ENCODE data around the gene CD28.

CD28 gene

DNA sequence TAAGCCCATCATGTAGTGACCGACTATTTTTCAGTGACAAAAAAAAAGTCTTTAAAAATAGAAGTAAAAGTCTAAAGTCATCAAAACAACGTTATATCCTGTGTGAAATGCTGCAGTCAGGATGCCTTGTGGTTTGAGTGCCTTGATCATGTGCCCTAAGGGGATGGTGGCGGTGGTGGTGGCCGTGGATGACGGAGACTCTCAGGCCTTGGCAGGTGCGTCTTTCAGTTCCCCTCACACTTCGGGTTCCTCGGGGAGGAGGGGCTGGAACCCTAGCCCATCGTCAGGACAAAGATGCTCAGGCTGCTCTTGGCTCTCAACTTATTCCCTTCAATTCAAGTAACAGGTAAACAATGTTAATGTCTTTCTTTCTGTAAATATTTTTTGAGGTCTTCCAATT lies at the start of gene CD28:
Gene CD28, plus strand, starts transcription at position 237 of the 400 bp plus-strand sequence. Its CDS starts 58 bp downstream, at position 295.
- no peak for DNase-seq (ENCODE audit: low read depth)

DNA sequence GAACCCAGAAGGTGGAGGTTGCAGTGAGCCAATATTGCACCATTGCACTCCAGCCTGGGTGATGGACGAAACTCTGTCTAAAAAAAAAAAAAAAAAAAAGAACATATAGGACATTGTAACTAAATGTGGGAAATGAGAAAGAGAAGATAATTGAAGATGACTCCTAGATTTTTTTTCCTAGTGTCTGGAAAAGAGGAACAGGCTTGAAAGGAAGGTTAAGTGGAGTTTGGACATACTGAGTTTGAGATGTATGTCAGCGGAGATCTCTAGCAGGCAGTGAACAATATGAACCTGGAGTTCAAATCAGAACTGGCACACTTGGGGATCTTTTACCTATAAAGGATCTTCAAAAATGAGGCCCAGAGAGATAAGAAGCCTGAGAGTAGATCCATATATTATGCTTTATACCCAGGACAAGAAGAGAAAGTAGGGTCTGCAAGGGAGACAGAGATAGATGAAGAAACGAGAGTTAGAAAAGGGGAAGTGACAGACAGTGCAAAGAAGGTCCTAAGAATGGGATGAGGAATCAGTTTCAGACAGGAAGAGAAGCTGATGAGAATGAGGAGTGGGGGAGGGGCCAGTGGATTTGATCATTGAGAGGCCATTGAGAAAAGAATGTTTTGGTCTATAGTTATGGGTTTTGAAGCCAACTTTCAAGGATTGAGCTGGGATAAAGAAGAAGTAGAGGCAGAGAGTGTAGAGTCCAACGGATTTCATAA lies 46.9 kb upstream of the CD28 start:
- no peak for DNase-seq (ENCODE audit: low read depth)

DNA sequence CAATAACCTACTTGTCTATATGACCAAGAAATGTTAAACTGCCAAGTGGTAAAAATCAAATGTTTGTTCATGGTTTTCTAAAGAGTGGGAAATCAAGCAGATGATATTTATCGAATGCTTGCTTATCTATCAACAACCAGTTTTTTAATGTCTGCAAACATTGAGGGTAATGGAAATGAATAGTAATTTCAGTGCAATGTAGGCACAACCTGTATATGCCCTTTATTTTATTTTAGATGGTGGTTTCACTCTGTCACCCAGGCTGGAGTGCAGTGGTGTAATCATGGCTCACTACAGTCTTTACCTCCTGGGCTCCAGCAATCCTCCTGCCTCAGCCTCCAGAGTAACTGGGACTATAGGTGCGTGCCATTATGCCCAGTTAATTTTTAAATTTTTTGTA lies 46.0 kb upstream of the CD28 start:
- DNase-seq (ENCODE audit: low read depth), result no peak

DNA sequence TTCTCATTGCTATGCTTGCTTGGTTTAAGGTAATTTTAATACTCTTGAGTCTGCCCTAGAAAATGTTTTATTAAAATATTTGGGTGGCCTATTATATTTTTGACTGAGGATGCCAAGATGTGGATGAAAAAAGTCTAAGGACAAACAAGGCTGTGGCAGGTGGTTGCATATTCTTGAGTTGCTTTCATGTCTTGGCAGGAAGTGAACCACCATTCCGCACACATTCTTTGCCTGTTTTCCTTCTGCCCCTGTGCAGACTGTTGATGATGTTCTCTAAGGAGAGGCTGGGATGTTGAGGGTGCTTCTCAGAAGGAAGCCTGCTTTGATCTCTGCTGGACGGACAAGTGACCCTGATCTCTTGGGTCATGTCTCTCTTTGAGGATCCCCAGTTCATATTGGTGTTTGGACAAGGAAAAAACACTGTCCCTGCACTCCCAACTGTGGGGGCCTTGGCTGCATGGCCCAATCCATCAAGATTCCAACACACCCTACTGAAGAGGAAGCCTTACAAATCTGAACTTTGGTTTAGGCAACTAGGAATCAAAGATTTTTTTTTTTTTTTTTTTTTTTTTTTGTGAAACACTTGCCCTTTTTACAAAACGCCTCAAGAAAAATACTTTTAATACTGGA lies 45.0 kb upstream of the CD28 start:
- no peak for DNase-seq (ENCODE audit: low read depth)

DNA sequence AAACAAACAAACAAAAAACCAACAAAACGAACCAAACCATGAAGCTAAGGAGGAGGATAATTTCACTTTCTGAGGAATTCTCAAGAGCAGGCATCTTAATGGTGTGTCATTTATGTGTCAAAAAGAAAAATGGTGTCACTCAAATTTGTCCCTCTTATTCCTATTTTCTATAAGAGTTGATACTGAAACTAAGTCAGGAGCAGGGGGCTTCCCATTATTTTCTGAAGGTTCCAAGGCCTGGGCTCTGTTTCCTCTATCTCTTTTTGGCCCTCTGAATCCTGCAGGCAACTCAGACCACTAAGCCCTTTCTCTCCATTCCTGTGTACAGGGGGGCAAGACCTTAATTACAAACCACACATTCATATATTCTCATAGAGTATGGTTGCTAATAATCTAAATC lies 44.0 kb upstream of the CD28 start:
- no peak for DNase-seq (ENCODE audit: low read depth)

DNA sequence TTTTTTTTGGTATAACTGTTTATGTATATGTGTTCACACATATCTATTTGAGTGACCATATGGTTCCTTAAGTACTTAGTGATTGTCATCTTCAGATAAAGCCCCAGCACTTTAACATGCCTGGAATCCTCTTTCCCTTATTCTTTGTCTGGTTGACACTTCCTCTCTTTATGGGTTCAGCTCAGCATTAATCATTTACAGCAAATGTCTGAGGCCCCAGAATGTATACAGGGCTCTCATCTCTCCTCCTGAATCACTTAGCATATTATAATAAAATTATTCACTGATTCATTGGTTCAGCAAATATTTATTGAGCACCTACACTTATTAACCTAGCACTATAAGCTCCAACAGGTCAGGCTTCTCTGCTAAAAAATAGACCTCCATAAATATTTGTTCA lies 43.5 kb upstream of the CD28 start:
- DNase-seq (ENCODE audit: low read depth), result no peak

DNA sequence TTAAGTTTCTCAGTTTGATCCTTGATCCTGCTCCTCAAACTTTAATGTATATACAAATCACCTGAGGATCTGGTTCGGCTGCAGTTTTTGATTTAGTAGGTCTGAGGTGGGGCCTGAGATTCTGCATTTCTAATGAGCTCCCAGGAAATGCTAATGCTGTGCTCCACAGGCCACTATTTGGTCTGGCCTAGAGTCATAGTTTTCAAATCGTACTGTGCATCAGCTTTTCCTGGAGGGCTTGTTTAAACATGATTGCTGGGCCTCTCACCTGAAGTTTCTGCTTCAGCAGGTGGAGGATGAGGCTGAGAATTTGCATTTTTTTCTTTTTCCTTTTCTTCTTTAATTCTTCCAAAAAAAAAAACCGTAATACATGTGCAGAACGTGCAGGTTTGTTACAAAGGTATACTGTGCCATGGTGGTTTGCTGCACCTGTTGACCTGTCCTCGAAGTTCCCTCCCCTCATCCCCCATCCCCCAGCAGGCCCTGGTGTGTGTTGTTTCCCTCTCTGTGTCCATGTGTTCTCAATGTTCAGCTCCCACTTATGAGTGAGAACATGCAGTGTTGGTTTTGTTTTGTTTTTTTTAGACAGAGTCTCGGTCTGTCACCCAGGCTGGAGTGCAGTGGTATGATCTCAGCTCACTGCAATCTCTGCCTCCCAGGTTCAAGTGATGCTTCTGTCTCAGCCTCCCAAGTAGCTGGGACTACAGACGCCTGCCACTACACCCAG lies 42.2 kb upstream of the CD28 start:
- no peak for DNase-seq (ENCODE audit: low read depth)

DNA sequence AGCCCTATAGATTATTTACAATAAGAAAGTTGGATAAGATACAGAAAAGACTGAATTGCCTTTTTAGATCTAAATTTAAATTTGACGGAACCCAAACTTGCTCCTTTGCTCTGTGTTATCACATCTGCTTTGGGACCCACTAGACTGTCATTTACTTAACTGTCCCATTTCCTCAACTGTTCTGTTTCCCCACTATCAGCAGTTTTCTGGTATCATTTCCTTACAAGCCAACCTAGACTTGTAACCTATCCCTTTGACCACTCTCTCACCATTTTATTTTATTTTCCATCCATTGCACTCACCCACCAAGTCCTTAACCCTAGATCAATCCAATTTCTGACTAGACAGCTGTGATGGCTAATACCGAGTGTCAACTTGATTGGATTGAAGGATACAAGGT lies 38.6 kb upstream of the CD28 start:
- no peak for DNase-seq (ENCODE audit: low read depth)

DNA sequence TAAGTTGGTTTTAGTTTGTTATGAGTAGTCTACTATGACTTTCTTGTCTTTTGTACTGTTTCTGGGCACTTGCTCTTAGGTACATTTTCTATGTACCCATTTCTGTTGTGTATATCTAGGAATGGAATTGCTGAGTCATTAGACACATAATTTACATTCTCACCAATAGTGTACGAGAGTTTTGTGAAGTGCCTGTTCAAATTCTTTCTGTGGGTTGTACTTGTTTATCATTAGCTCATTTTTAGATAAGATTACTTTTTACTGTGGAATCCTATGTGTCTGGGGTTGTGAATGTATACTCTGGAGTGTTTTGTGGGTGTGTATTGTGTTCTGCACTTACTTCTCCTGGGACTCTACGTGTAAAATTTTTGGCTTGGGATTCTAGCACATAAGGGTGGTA lies 36.6 kb upstream of the CD28 start:
- no peak for DNase-seq (ENCODE audit: low read depth)

DNA sequence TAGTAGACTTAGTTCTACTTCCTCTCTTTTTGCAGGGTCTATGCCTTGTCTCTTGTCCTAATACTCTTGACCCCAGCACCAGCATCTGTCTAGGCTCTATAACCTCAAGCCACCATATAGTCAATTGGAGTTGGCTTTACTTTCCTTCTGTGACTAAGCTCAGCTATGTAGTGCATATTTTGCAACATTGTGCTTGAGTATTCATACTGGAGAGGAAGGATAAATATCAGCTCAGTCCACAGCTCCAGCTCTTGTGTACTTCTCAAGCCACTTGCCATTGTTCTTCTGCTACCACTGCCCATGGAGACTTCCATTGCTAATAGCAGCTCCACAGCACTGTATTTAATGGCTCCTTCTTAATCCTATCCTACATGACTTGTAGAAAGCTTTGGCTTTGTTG lies 35.5 kb upstream of the CD28 start:
- DNase-seq (ENCODE audit: low read depth), result no peak

DNA sequence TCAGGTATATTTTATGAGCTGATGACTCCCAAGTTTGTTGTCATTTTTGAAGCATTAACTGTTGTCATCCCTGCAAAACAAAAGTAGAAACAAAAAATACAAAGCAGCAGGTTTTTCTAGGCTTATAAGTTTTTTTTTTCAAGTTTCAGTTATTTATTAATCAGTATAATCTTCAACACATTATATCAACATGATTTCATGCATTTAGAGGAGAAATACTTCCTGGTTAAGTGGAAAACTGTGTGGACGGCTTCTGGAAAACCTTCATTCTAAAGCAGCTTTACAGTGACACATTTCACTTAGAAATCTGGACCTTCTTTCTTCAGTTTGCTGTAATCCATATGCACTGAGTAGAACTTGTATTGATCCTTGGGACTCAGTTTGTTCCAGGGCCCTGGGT lies 34.6 kb upstream of the CD28 start:
- no peak for DNase-seq (ENCODE audit: low read depth)

DNA sequence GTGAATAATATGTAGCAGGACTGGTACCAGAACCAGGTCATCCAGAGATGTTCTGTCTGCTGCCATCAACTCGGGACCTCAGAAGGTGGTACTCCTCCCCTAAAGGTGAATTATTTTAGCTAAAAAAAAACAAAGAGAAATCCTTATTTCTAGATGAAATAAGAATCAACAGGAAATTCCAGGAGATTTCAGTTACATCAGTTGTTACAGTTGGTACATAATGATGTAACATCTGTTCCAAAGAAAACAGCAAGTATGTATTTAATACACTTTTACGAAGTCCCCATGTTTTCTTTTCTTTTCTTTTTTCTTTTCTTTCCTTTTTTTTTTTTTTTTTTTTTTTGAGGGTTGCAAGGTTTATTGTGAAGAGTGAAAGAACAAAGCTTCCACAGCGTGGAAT lies 33.6 kb upstream of the CD28 start:
- no peak for DNase-seq (ENCODE audit: low read depth)

DNA sequence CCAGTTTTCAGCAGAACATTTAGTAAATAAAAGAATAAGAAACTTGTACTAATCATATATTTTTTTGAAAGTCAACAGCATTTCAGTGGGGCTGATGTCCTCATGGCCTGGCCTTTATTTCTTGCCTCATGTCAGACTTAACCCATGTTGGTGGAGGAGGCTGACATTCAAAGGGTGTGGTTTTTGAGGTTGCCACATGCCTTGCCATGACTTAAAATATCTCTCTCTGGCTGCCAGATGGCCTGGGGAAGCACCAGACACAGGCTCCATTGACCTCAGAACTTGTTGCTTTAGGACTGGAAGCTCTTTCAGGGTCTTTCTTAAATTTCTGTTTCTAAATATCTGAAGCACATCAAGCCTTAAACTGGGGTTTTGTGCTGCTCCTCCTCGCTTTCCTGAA lies 32.5 kb upstream of the CD28 start:
- no peak for DNase-seq (ENCODE audit: low read depth)

DNA sequence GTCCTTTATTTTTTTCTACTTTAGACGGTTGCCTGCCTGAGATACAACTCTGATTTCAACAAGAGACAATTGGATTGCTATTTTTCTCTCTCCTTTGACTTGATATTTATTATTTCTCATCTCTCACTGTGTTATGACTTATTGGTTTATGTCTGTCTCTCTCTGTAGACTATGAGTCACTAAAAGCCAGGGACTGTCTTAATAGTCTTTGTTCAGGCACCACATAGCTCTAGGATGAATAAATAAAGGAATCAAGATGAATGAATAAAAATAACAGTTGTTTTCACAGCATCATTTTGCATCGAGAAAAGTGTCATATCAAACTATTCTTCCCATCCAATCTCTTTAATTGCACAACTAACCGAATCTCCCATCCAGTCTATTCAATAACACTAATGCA lies 31.4 kb upstream of the CD28 start:
- no peak for DNase-seq (ENCODE audit: low read depth)

DNA sequence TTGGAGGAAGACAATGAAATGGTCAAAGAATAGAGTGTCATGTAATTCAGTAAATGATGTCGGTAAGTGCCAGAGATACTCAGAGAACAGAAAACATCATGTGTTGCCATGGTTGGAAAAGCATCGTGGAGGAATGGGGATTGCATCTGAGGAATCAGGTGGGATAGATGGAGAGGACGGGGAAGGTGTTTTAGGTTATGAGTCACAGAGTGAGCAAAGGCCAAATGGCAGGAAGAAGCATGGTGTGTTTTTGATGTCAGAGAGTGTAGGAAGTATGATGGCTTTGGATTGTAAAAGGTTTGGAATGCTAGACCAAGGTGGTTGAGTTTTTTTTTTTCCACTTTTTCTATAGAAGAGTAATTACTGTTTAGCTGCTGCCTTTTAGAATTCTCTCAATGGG lies 27.5 kb upstream of the CD28 start:
- no peak for DNase-seq (ENCODE audit: low read depth)

DNA sequence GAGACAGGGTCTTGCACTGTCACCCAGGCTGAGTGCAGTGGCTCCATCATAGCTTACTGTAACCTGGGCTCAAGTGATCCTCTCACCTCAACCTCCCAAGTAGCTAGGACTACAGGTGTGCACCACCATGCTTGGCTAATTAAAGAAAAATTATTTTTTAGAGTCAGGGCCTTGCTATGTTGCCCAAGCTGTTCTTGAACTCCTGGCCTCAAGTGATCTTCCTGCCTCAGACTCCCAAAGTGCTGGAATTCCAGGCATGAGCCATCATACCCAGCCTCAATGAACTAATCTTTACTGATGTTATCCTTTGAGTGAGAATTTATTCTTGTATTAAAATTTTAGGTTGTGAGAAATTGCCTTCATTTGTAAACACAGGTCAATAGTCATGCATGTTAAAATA lies 27.0 kb upstream of the CD28 start:
- DNase-seq (ENCODE audit: low read depth), result no peak

DNA sequence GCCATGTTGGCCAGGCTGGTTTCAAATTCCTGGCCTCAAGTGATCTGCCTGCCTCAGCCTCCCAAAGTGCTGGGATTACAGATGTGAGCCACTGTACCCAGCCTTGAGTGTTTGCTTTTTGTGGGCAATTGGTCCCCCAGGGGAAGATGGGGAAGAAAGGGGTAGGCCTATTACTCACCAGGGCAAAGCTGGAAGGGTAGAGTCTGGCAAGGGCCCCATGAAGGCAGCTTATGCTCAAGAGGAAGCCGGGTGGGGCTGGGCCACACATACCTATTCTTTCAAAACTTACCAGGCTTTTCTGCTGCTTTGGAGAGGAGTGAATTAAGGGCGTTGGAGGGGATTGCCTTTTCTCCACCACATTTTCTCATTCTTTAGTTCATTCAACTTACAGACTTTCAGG lies 24.5 kb upstream of the CD28 start:
- no peak for DNase-seq (ENCODE audit: low read depth)

DNA sequence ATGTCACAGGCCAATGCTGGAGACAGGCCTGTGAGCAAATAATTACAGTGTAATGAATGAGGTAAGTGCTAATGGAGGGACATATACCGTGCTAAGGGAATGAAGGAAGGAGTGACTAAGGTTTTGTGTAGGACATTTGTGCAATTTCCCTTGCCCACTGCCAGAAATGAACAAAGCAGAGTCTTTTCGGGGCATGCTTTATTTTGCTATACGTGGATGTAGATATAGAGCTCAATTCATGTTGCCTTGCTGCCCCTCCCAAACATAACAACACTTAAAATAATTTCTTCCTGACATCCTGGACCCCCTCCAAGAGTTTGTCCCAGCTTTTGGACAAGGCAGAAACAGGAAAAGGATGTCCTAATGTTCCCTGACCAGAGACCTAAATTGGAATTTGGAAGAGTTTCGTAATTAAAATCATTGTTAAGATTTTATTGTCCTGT lies 23.7 kb upstream of the CD28 start:
- no peak for DNase-seq (ENCODE audit: low read depth)

DNA sequence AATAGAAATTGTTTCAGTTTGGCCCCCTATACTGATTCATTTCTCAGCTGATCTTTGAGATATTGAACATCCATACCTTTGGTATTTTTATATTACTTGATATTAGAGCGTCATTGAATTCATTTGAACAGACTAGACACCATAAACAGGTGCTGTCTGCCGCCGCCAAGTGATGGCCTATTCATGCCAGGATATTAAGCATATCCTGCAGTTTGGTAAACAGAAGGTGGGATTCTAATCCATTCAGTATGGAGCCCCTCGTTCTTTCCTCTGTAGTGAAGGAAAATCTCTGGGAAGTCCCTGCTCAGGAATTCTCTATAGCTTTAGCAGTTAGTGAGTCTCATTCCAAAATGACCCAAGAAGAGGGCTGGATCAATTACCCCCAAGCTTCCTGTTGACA lies 23.0 kb upstream of the CD28 start:
- no peak for DNase-seq (ENCODE audit: low read depth)

DNA sequence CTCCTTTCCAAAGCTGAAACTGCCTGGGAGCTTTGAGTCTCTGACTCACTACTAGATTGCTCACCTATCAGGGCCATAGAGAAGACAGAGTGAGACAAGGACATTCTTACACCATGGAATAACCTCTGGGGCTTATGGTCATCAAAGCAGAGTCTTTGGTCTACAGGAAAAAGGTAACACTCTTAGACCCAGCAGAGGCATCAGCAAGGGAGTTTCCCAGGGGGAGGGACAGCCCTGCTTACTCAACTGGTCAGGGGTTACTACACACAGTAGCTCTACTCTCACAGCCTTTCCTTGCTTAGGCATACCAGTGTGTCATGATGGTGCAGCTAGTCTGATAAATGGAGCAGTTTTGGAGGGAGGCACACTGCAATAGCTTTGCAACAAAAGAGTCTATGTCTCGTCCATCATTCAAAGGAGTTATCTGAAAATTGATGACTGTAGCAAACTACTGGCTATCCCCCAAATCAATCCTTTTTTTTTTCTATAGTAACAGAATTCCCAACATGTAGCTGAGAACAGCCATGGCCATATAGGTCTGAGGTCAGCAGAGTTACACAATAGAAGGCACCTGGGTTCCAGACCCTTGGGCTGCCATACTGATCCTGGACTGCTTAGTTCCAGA lies 22.4 kb upstream of the CD28 start:
- no peak for DNase-seq (ENCODE audit: low read depth)

DNA sequence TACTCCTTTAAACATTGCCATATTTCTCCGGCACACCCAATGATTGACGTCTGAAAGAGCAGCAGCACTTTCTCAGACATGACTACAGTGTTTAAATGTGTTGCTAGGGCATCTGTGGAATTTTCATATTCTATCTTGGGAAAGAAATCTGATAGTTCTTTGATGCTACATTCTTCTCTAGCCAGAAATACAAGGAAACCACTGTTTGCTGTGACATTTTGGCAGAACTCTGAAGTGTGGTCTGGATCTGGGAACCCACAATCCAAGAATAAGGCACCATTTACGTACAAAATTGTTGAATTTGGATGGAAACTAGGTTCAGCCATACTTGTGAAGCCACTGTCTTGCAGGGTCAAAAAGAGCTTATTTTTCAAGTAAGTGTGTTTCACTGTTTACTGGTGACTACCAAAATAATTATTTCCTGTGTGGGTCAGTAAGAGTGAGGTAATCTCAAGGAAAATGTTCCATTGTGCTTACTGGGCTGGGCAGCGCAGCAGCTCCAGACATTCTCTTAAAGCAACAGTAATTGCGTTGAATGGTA lies 21.3 kb upstream of the CD28 start:
- no peak for DNase-seq (ENCODE audit: low read depth)

DNA sequence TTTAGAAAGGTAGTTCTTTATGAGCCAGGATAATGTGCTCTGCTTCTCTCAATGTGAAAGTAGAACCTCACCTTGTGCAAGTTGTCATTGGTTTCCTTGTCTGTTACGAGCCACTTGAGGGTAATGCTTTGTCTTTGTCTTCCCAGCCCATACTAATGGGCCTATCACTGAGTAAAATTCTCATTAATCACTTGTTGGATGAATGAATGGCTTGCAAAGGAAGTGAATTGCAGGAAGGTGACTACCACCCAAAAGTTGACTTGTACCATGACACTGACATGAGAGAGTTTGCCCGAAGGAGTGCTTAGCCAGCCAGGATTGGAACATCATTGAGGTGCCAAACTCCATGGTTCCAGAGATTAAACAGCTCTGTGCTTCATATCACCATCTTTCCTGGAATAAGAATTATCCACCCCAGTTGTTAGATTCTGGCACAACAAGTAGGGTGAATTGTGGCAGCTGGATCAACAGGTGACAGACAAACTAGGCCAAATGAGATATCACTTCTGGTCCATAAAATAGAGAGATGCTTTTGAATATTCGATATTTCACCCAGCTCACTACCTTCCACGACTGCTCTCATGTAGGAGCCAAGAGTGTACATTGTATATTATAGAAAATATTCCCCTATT lies 20.5 kb upstream of the CD28 start:
- no peak for DNase-seq (ENCODE audit: low read depth)

Data from CMK (cell line).